Ascending aorta (tissue), 2 donors: Measurements from ENCODE around the gene IL10RA. TPM values are rescaled to one million over a fixed set of nuclear protein-coding genes. Genes with fewer than 3 reads are reported as not detected.

Experiments
- DNase-seq, 2 donors: peaks; one replicate each; pipeline ENCODE4 v3.0.0-alpha.2; 2019; ENCODE audit warnings: low spot score in 2 of 2
- H3K27ac ChIP-seq, 2 donors: fragments of 200-600 bp; sonication (generic); one replicate each; pipeline ENCODE4 v1.5.1; 2016 to 2017; ENCODE audit warnings: mild to moderate bottlenecking in 1 of 2
- H3K27me3 ChIP-seq: fragments of 200-600 bp; sonication (generic); one replicate; pipeline ENCODE4 v1.5.1; 2017
- H3K36me3 ChIP-seq, 2 donors: fragments of 200-600 bp; sonication (generic); one replicate each; pipeline ENCODE4 v1.5.1; 2016
- H3K4me1 ChIP-seq, 2 donors: fragments of 200-600 bp; sonication (generic); one replicate each; pipeline ENCODE4 v1.5.1; 2016 to 2017; ENCODE audit warnings: mild to moderate bottlenecking in 1 of 2
- H3K4me3 ChIP-seq, 2 donors: fragments of 200-600 bp; sonication (generic); one replicate each; pipeline ENCODE4 v1.5.1; 2016 to 2017; ENCODE audit warnings: mild to moderate bottlenecking in 1 of 2
- H3K9me3 ChIP-seq, 2 donors: fragments of 200-600 bp; sonication (generic); one replicate each; pipeline ENCODE4 v1.5.1; 2016
- intact Hi-C: fragments of 100-400 bp; cut with DNase I; formaldehyde crosslinking; loops from one replicate; pipeline ENCODE4 v1.15.1; 2023
- total RNA-seq: library from RNA; depleted of rRNA; stranded (reverse); fragments of >200 nt; gene quantifications from one replicate; pipeline ENCODE4 v1.1.0, GENCODE V29; 2016
- TF ChIP-seq, protein P1 (sequence below), 3 experiments: fragments of 200-600 bp in 2 of 3; fragments of 450-650 bp in 1 of 3; sonication (generic) in 2 of 3; IDR thresholded peaks; one replicate each; pipeline ENCODE4 v1.5.1; 2016 to 2019; ENCODE audit warnings: antibody characterized with exemption in 3 of 3, mild to moderate bottlenecking in 1 of 3, moderate library complexity in 1 of 3

The IL10RA gene
- total RNA-seq, 1 donor from 2014 or later: 38.6 TPM

DNA sequence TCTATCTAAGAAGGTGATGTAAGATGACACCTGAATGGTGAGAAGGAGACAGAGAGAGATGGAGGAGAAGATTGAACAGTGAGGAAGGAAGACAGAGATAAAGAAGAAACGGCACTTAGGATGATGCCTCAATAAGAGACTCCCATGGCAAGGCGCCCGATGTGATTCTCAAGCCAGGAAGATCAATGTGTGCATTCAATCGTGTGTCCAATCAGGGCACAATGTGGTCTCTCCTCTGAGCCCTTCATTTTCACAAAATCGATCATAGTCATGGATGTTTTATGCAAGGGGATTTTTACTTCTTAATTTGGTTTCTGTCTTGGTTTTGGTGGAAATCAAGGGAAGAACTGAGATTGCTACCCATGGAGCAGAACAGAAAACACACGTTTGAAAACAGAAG is 37.1 kb upstream of the IL10RA start:
- no peak for DNase-seq
- TF ChIP-seq, protein P1, sequence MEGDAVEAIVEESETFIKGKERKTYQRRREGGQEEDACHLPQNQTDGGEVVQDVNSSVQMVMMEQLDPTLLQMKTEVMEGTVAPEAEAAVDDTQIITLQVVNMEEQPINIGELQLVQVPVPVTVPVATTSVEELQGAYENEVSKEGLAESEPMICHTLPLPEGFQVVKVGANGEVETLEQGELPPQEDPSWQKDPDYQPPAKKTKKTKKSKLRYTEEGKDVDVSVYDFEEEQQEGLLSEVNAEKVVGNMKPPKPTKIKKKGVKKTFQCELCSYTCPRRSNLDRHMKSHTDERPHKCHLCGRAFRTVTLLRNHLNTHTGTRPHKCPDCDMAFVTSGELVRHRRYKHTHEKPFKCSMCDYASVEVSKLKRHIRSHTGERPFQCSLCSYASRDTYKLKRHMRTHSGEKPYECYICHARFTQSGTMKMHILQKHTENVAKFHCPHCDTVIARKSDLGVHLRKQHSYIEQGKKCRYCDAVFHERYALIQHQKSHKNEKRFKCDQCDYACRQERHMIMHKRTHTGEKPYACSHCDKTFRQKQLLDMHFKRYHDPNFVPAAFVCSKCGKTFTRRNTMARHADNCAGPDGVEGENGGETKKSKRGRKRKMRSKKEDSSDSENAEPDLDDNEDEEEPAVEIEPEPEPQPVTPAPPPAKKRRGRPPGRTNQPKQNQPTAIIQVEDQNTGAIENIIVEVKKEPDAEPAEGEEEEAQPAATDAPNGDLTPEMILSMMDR (IDR thresholded peaks at IDR 0.05): no peak
- H3K27me3 ChIP-seq: no peaks in the 10 kb centered on the region
- H3K4me1 ChIP-seq: no peaks in the 10 kb centered on the region
- no peaks in the 10 kb centered on the region for H3K36me3 ChIP-seq
- no peak overlapping the region for H3K4me3 ChIP-seq
- H3K27ac ChIP-seq: no peak overlapping the region
- intact Hi-C loops: no loop called here
- no peaks in the 10 kb centered on the region for H3K9me3 ChIP-seq

DNA sequence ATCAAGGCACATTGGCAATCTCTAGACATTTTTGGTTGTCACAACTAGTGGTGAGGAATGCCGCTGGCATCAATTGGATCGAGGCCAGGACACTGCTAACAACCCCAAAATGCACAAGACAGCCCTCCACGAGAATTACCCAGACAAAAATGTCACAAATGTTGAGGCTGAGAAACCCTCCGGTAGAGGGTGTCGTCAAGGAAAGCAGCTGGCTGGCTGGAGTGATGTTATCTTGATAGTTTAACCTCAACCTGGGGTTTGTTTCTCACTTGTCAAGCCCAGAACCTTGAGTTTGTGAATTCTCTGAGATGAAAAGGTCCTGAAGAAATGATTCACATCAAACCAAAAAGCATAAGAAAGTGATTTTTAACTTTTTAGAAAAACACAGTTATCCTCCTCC is 35.9 kb upstream of the IL10RA start:
- Histone ChIP-seq H3K4me1 (no peaks in the 10 kb centered on the region), H3K27me3 (no peaks in the 10 kb centered on the region), H3K36me3 (no peaks in the 10 kb centered on the region), H3K9me3 (no peaks in the 10 kb centered on the region), H3K27ac (no peak overlapping the region), H3K4me3 (no peak overlapping the region)
- DNase-seq: no peak
- intact Hi-C loops: no loop called here
- TF ChIP-seq, protein P1 (IDR thresholded peaks at IDR 0.05): no peak

DNA sequence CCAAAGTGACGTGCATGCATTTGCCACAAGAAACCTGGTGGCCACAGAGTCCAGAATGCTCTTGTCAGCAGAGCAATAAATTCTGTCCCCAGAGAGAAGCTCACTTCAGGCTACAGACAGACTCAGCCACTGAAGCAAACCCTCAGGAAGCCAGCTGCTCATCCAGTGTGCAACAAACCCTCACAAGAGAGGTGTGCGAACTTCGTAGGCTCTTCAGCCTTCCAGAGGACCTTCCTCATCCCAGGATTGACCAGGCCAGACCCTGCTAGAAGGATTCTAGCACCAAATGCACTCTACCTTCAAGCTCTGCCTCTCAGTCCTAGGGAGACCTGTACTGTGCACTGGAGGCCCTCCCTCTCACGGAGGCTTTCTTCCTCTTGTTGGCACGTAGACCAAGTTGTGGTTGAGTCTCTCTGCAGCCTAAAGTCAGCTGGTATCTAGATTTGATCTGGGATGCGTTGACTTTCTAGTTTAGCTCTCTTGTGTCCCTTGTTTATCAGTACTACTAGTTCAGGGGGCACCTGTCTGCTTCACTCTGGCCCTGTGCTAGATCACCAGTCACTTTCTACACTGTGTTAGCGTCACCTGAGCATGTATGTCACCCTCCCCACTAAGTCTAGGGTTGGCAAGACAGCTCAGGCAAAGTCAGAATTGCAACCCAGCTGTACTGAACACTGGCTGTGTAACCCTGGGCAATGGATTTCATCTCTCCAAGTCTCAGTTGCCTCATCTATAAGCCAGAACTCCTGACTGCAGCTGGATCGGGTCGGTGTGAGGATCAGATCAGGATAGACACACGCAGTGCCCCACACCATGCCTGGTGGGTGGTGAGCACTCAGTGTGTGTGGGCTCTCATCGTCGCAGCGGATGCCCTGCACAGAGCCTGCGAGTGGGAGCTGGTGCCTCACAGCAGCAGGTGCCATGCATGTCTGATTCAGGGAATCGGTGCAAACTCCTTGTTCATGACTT is 34.9 kb upstream of the IL10RA start:
- intact Hi-C loops: no loop called here
- H3K36me3 ChIP-seq: no peaks in the 10 kb centered on the region
- no peak for DNase-seq
- no peaks in the 10 kb centered on the region for H3K27me3 ChIP-seq
- H3K4me1 ChIP-seq: no peaks in the 10 kb centered on the region
- H3K9me3 ChIP-seq: no peaks in the 10 kb centered on the region
- no peak overlapping the region for H3K27ac ChIP-seq
- H3K4me3 ChIP-seq: no peak overlapping the region
- TF ChIP-seq, protein P1 (IDR thresholded peaks at IDR 0.05): no peak

DNA sequence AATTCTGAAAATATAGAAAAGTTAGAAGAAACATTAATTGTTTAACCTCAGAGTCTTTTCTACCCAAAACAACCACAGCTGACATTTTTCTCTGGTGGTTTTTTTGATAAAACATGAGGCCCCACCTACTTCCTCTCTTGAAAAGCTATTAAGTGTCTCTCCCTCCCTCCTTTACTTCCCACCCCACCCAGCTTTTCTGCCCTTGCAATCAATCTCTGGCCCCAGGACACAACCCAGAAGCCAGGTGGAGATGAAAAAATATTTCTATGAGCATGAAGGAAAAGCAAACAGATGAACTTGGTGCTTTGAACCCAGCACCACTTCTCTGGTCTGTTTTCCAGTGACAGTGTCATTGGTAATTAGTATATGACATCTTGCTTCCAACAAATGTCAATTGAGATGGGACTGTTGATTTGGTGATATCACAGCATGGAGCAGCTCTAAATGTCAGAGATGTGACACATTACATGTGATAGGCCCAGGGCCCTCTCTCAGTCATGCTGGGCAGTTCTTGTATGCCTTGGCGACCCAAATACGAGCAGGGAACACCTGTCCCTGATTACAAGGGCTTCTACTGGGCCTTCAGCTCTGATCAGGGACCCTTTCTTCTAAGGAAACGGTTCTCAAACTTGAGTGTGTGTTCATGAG is 33.0 kb upstream of the IL10RA start:
- intact Hi-C loops: no loop called here
- no peaks in the 10 kb centered on the region for H3K9me3 ChIP-seq
- TF ChIP-seq, protein P1 (IDR thresholded peaks at IDR 0.05): no peak
- DNase-seq: no peak
- no peaks in the 10 kb centered on the region for H3K4me1 ChIP-seq
- no peaks in the 10 kb centered on the region for H3K36me3 ChIP-seq
- no peaks in the 10 kb centered on the region for H3K27me3 ChIP-seq
- no peak overlapping the region for H3K4me3 ChIP-seq
- H3K27ac ChIP-seq: no peak overlapping the region

DNA sequence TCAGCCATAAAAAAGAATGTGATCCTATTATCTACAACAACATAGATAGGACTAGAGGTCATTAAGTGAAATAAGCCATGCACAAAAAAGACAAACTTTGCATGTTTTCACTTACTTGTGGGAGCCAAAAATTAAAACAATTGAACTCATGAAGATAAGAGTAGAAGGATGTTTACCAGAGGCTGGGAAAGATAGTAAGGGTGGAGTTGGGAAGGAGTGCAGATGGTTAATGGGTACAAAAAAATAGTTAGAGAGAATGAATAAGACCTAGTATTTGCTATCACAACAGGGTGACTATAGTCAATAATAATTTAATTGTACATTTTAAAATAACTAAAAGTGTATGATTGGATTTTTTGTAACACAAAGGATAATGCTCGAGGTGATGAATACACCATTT is 27.2 kb upstream of the IL10RA start:
- no peak for DNase-seq
- Histone ChIP-seq H3K9me3 (no peaks in the 10 kb centered on the region), H3K36me3 (no peaks in the 10 kb centered on the region), H3K27me3 (no peaks in the 10 kb centered on the region), H3K4me3 (no peak overlapping the region), H3K4me1 (no peaks in the 10 kb centered on the region), H3K27ac (no peak overlapping the region)
- TF ChIP-seq, protein P1 (IDR thresholded peaks at IDR 0.05): no peak
- intact Hi-C loops: no loop called here
